GM21619 (cell line): ENCODE results near the gene PES1.
"Not testable (repeated sequence)": the region's sequence is repeated elsewhere in the genome, so short reads cannot be mapped to it uniquely, and the experiment has no call there.

Experiments
- ATAC-seq: cut with Tn5 transposase; IDR thresholded peaks from one replicate; pipeline ENCODE4 v1.9.1; 2021; ENCODE audit not compliant: unreplicated experiment

PES1 gene

DNA sequence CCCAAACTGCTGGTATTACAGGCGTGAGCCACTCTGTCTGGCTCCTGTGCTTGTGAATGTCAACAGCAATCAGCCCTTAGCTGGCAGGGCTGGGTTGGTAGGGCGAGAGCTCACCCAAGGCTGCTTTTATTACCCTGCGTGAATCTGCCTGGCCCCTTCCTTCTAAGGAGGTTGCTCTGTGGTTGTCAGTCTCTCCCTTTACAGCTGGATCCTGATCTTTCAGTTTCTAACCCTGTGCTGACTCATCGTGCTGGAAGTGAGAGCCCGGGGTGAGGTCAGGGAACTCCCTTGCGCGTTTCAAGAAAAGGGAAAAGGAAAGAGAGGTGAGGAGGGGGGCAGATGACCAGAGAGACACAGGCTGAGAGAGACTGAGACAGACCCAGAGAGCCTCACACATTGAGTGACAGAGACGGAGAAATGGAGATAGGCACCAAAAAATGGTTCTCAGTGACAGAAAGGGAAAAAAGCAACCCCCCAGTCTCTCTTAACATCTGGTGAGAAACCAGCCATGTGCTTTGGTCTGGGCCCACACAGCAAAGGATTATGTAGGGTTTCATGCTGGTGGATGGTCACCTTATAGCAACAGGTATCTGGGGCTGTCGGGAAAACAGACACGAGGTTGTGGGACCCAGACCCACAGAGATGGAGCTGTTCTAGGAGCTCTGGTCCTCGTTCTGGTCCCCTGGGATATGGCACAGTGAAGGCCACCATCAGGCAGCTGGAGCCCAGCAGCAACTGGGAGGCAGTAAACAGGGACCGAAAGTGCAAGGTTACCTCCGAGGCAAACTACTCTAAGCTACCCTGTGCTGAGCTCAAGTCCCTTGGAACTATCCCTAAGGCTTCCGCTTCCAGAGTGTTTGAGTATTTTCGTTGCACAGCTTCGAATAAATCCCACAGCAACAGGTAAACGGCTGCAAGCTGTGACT is 17.8 kb upstream of the PES1 start:
- no peak for ATAC-seq

DNA sequence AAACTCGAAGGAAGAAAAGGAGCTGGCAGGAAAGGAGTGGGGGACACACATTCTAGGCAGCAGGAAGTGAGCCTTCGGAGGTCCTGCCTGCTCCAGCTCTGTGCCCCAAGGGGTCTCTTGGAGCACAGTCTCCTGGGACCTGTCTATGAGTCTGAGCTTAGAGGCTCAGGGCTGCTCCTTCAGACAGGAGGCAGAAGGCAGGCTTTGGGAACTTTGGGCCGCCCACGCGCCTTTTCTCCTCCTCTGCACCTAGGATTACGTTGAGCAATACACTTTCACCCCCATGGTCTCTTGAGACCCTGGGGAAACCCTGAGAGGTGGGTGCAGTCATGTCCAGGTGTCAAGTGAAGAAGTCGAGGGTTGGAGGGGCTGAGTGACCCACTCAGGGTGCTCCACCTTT is 16.2 kb upstream of the PES1 start:
- ATAC-seq: no peak

- peak; percentile 4 for ATAC-seq
Measured at GRCh38 chr22:30607300-30607930, 15.7 kb upstream of the PES1 start.

DNA sequence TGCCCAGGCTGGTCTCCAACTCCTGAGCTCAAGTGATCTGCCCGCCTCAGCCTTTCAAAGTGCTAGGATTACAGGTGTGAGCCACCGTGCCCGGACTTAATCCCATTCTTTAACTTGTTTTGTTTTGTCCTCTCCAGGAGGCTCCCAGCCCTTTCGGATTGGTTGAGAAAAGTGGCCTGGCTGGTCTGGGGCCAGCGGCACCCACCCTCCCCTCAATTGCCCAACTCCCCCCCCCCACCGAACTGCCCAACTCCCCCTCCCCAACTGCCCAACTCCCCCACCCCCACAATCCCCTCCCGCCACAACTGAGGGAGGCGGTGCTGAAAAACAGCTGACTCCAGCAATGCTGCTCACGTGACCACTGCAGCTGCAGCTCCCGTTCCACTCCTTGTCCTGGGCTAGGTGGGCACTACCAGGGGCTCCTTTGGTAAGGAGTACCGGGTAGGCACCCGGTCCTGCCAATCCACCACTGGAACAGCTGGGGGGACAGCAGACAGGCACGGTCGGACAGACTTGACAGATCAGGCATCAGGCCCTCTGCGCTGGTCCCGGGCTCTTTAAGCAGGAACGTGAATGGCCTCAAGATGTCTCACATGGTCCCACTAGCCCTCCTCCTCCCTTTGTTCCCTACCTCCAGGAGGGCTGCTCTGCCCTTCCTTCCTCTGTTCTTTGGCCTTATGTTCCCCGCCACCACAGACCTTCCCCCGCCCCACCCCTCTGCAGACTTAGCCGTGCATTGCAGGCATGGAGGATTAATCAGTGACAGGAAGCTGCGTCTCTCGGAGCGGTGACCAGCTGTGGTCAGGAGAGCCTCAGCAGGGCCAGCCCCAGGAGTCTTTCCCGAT is 15.0 kb upstream of the PES1 start, which contains the start of gene TCN2:
Gene TCN2, plus strand, starts transcription at position 720 of the 845 bp plus-strand sequence. CDS start 158 bp downstream, outside the sequence.
- peak; percentile 36 for ATAC-seq

GRCh38 chr22:30605449-30606110 is 13.9 kb upstream of the PES1 start:
- ATAC-seq: no peak

- no peak for ATAC-seq
Measured at GRCh38 chr22:30604723-30605122, 13.0 kb upstream of the PES1 start.

GRCh38 chr22:30603801-30604200 is 12.1 kb upstream of the PES1 start:
- ATAC-seq: no peak

GRCh38 chr22:30602049-30602448 is 10.3 kb upstream of the PES1 start:
- ATAC-seq: no peak

DNA sequence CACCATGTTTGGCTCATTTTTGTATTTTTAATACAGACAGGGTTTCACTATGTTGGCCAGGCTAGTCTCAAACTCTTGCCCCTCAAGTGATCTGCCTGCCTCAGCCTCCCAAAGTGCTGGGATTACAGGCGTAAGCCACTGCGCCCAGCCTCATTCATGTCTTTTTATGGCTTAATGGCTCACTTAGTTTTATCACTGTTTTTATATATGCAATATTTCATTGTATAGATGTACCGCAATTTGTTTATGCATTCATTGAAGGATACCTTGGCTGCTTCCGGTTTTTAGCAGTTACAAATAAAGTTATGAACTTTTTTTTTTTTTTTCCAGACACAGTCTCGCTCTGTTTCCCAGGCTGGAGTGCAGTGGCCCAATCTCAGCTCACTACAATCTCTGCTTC is 9.8 kb upstream of the PES1 start:
- no peak for ATAC-seq

GRCh38 chr22:30600921-30601320 is 9.2 kb upstream of the PES1 start:
- ATAC-seq: no peak

GRCh38 chr22:30598986-30599385 is 7.3 kb upstream of the PES1 start:
- ATAC-seq: no peak

GRCh38 chr22:30596886-30597285 is 5.2 kb upstream of the PES1 start:
- no peak for ATAC-seq

DNA sequence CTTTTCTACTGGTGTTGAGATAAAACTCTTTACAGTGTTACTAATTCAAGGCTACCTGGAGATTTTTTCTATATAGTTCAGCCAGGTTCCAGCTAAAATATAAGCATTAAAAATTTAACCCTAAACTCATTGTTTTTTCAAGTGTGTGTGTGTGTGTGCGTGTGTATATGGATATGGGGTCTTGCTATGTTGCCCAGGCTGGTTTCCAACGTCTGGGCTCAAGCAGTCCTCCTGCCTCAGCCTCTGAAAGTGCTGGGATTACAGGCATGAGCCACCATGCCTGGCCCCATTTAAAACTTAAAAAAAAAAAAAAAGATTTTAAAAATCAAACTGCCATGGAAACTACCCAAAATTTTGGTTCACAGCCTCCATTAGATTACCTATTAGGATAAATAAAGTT is 4.5 kb upstream of the PES1 start:
- no peak for ATAC-seq

DNA sequence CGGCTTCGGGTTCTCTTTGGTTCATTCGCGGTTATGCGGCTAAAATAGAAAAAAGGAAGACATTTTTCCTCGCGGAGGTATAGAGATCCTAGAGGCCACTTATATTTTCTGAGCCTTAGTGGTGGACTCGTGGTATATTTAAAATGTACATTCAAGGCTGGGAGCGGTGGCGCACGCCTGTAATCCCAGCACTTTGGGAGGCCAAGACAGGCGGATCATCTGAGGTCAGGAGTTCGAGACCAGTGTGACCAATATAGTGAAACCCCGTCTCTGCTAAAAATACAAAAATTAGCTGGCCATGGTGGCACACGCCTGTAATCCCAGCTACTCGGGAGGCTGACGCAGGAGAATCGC is 627 bp upstream of the PES1 start:
- ATAC-seq: not testable (repeated sequence)

GRCh38 chr22:30591191-30591587 is 521 bp downstream of the PES1 start:
- ATAC-seq: no peak

DNA sequence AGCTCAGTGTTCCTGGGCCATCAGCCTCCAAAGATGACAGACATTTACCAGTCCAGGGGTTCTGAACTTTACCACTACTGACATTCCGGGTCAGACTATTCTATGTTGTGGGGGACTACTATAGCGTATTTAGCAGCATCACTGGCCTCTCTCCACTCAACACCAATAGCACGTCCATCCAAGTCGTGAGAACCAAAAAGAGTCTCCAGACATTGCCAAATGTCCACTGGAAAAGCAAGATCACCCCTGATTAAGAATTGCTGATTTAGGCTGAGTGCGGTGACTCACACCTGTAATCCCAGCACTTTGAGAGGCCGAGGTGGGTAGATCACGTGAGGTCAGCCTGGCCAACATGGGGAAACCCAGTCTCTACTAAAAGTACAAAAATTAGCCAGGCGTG is 5.3 kb downstream of the PES1 start:
- ATAC-seq: no peak

GRCh38 chr22:30584441-30584840 is 7.3 kb downstream of the PES1 start:
- no peak for ATAC-seq

DNA sequence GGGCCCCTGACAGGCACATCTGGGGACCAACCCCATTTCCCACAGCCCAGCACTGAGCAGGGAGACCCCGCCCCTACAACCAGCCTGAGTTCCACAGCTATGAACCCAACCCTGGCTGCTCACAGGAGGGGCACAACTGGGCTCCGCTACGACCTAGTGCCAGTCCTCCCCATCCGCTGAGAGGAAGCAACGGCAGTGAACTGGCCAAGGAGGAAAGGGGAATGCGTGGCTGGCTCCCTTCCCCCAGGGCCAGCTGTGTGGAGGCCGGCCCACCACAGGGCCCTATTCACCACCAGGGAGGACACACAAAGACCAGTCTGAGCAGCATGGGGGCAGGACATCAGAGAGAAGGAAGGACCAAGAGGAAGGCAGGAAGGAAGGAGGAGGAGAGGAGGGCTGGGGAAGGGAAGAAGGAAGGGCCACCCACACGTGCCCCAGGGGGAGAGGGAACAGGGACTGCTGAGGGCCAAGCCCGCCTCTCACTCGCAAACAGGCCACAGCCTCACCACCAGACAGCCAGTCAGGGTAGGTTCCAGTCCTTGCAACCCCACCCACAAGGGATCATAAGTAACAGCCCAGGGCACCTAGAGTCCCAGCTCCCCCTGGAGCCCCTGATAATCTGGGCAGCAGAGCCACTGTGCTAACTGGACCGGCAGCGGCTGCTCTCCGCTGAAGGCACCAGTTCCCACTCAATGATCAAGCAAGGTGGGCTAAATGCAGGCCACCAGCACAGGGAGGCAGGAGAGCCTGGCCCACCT is 8.7 kb downstream of the PES1 start:
- no peak for ATAC-seq

GRCh38 chr22:30582051-30582450 is 9.7 kb downstream of the PES1 start:
- no peak for ATAC-seq

DNA sequence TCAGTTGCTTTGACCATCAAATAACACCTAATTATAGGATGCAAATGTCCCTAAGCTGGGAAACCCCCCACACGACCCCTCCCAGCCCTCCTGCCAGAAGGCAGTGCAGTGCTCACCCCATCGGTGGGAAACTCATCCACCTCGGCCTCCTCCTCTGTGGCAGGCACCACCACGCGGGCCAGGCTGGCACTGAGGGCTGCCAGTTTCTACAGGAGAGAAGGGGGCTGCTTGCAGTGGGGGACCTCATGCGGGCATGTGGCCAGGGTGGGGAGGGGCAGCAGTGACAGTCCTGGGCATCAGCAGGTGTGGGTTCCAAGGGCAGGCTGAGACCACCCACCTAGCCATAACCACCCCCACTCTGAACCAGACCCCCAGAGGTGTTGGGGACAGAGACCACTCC is 10.8 kb downstream of the PES1 start:
- ATAC-seq: no peak
